Stimulated activated CD8-positive, alpha-beta memory T cell treated with anti-CD3 and anti-CD28 coated beads, Interleukin-12 subunit alpha, Interleukin-12 subunit beta, amount 100 ng/mL, for 4 hours (primary cell): Measurements from ENCODE around the gene LNPEP.

ENCODE experiments used
- DNase-seq: peaks from one replicate; pipeline ENCODE4 v3.0.0-alpha.2; 2020; ENCODE audit warnings: low read depth

The LNPEP gene

GRCh38 chr5:96961053-96961452 is 25.2 kb downstream of the LNPEP start:
- no peak for DNase-seq

- no peak for DNase-seq
Observed at GRCh38 chr5:96962540-96962991, 26.7 kb downstream of the LNPEP start.

DNA sequence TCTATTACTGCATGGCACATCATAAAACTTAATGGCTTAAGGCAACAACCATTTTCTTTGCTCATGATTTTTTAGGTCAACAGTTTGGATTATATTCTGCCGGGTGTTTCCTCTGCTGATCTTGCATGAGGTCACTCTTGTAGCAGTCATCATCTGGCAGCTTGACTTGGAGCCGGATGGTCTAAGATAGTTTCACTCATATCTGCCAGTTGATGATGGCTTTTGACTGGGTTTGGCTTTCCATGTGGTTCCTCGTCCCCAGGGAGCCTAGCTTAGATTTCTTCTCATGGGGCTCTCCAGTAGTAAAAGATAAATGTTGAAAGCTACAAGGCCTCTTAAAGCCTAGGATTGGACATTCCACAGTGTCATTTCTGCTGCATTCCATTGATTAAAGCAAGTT is 27.4 kb downstream of the LNPEP start:
- no peak for DNase-seq

DNA sequence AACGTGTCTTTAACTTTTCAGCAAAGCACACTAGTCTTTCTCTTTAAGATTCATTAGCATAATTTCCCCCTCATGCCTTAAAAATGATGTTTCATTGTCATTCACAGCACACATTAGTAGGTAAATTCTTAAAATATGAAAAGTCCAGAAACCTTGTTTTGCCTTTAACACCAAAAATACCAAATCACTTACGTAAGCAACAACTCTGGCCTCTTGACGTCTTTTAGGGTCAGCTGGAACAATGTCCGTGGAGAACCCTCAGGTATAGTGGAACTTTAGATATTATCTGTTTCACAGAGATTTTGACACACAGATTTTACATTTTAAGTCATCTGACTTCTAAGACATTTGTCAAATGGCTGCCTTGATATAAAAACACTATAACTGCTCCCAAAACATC is 30.9 kb downstream of the LNPEP start:
- DNase-seq = no peak

DNA sequence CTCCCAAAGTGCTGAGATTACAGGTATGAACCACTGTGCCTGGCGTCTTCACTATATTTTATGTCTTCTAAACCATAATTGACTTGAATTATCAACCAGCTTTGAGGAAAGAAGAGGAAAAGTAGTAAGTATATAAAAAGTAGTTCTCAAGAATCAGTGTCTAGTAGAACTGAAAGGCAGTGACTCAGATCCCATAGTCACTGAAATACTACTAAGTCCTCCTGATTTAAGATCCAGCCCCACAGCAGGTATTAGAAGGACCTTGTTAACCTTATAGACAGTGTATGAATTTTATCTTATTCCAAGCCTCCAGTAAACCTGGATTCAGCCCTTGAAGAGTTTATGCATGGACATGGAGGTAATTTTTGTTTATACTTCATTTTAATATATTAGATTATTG is 31.5 kb downstream of the LNPEP start:
- no peak for DNase-seq

DNA sequence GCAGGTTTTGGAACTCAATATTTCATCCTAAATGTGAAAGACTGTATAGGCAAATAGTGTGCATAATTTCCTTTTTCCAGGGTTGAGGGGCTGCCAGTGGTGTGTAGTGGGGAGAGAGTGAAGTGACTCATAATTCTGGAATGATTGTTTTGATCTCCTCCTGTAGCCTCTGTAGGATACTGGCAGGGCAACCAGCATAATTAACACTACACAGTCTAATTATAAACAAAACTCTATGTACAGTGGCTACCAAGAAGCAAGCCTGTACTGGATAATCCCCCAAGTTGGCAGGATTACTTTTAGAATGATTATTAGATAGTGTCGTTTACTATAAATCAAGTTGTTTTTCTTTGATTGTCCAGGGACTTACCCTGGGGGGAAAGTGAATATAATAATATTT is 32.2 kb downstream of the LNPEP start:
- DNase-seq = no peak

- no peak for DNase-seq
Observed at GRCh38 chr5:96968614-96969013, 32.7 kb downstream of the LNPEP start.

DNA sequence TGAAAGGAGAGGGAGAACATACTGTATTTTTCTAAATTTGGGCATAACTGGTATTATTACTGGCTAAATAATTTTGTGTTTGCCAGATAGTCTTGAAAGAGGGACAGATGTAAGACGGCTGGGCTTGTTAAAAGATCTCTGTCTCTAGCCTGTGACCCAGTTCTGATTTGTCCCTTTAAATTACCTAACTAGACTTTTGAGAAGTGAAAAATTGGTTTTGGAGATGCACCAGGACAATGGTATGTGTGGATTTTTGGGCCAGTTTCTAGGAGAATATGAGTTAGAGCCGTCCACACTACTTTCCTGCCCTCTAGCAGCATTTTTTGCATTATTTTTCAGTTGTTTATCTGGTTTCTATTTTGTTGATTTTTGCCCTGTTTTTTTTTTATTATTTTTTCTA is 33.5 kb downstream of the LNPEP start:
- DNase-seq = no peak

DNA sequence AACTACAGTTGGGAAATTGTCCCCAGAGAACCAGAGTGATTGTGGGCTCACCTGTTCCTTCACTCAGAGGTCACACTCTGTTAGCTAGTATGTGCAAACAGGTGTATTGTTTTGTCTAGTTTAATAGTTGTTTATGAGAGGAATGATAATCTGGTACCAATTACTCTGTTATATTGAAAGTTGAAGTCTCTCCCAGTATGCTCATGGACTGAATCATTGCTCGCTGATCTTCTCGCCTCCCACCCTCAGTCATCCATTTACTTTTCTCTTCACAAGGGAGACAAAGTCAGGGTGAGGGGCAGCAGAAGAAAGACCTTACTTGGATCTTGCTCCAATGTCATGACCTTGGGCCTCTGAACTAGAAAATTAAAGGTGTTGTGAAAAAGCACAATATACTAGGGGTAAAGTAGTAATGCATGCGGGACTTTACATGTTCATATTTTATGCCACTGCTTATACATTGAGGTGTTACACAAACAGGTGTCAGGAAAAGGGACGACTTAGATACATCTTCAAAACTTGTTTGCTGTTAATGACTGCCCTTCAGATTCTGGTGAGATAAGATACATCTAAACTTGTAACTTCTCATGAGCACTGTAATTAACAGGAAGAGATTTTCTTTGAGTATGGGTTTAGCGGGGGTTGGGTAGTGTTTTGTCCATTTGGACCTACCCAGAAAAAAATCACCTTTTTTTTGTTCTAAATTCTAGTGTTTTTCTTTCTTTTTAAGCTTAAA is 36.9 kb downstream of the LNPEP start:
- DNase-seq = no peak

DNA sequence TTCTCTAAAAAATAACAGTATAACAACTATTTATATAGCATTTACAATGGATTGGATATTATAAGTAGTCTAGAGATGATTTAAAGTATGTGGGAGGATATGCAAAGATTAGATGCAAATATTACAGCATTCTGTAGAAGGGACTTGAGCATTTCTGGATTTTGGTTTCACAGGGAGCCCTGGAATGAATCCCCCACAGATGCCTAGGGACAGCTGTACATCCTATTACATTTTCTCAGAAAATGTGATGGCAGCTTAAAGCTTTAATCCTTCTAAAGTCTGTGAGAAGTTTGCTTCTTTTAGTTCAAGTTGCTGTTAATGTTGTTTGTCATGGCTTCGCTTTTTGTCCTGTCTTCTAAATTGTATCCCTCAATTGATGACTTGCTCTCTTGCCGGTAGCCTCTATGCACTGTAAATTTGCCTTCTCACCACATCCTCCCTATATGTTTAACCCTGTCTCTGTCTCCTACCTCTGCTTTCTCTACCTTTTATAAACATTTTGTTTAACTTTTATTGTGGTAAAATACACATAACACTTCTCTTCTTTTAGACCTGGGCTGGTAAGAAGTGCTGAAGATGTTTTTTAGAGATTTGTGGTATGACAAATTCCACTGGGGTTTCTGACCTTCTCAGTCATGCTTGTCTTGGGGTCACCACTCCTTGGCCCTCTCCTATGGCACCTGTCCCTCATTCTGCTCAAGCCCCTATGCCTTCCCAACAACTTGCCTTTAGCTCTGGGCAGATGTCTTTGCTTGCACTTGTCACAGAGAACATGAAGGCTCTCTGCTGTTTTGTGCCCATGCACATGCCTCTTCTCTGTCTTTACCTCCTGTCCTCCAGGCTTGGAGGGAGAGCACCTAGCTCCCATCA is 37.9 kb downstream of the LNPEP start:
- no peak for DNase-seq

DNA sequence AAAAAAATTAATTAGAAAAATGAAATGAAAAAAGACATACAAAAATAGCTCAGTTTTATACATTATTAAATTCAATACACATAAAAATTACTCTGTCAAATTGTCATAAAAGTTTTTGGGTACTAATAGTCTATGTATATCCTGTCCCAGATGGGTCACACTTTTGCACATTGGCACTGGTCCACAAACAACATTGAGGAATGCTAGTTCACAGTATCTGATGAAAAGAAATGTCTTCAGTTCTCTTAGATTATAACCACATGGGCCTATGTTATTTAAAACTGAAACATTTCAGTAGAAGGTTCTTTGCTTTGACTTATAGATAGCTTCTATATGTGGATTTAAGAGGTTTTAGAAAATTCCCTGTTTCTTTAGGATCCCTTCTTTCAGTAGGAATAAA is 39.8 kb downstream of the LNPEP start:
- no peak for DNase-seq

GRCh38 chr5:96977228-96977627 is 41.3 kb downstream of the LNPEP start:
- DNase-seq = no peak

GRCh38 chr5:96978812-96979449 is 43.1 kb downstream of the LNPEP start:
- DNase-seq = no peak

DNA sequence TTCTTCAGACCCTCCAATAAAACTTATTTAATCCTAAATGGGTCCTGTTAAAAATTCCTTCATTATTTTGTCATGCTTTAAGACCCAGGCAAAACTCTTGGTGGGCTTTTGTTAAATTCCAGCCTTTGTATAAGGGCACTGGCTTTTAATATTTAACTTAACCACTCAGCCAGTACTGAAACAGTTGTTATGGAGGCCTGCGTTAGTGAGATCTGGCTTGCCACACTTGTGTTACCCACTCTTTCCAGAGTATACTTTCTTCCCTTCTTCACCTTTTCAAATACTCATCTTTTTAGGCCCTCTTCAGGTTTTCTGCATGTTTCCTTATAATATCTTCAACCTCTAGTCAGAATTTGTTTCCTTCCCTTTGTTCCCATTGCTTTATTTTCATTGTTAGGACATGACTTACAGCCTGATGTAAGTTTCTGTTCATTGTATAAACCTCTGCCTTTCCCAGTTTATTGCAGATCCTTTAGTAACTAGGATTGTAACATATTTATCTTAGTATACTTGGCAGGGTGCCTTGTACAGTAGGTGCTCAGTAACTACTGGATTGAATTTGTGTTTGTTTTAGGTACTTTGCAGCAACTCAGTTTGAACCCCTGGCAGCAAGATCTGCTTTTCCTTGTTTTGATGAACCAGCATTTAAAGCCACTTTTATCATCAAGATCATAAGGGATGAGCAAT is 48.8 kb downstream of the LNPEP start:
- no peak for DNase-seq

GRCh38 chr5:96986450-96986849 is 50.6 kb downstream of the LNPEP start:
- DNase-seq = no peak

DNA sequence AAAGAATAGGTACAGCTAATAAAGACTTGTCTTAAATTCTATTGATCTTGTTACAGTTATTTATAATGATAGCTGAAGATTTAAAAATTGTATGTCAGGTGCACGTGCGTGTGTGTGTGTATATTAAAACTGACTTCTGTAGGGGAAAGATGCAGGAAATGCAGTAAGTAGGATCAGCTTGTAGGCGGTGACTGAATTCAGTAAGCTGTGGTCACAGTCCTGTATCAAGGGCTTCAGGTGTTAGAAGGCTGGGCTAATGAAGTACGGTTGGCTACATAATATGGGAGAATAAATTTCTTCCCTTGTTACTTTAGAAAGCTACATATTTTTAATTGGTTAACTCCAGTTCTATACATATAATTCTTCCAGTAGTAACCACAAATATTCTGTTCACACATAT is 54.2 kb downstream of the LNPEP start:
- DNase-seq = no peak

GRCh38 chr5:96991708-96992107 is 55.8 kb downstream of the LNPEP start:
- no peak for DNase-seq

GRCh38 chr5:96993760-96994159 is 57.9 kb downstream of the LNPEP start:
- no peak for DNase-seq

GRCh38 chr5:96994493-96994892 is 58.6 kb downstream of the LNPEP start:
- no peak for DNase-seq

- no peak for DNase-seq
Observed at GRCh38 chr5:96995419-96995818, 59.5 kb downstream of the LNPEP start.

DNA sequence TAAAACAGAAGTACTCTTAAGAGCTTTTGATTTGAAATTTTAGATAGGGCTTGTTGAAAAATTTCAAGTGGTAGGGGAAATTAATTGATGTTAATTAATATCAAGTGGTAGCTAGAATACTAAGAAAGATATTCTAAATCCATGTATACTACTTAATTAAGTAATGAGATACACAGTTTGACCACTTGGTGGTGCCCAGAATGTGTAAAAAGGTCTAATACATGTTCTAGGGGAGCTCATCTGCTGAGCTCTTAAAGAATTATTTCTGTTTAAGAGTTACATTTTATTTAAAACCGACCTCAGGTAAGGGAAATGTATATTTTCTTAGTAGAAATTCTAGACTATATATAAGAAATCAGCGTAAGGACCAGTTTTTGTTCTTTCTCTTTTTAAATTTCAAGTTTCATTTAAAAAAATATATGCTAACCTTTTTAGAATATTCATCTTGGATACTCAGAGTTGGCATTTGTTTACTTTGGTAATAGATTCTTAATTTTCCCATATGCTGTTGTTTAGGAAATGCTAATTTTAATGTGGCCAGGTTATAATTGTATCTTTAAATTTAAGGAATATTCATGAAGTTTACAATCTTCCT is 61.5 kb downstream of the LNPEP start:
- DNase-seq = no peak

GRCh38 chr5:96999856-97000255 is 64.0 kb downstream of the LNPEP start:
- DNase-seq = no peak
